Right hindlimb (tissue), 1 donor: ENCODE results near the gene SLC39A11.
"Not testable (repeated sequence)": the region's sequence is repeated elsewhere in the genome, so short reads cannot be mapped to it uniquely, and the experiment has no call there.

Experiments used
- DNase-seq: peaks from one replicate; pipeline ENCODE4 v3.0.0-alpha.2; 2018

Gene SLC39A11

GRCh38 chr17:72822358-72823023, 270.0 kb downstream of the SLC39A11 start:
- DNase-seq, result no peak

GRCh38 chr17:72816406-72816805, 276.1 kb downstream of the SLC39A11 start:
- no peak for DNase-seq

- no peak for DNase-seq
Observed at GRCh38 chr17:72813481-72813880, 279.0 kb downstream of the SLC39A11 start.

GRCh38 chr17:72812823-72813222, 279.7 kb downstream of the SLC39A11 start:
- DNase-seq, result no peak

GRCh38 chr17:72811976-72812687, 280.4 kb downstream of the SLC39A11 start:
- DNase-seq, result no peak

GRCh38 chr17:72810991-72811508, 281.4 kb downstream of the SLC39A11 start:
- no peak for DNase-seq

- no peak for DNase-seq
Observed at GRCh38 chr17:72806011-72806410, 286.5 kb downstream of the SLC39A11 start.

- no peak for DNase-seq
Observed at GRCh38 chr17:72804949-72805707, 287.4 kb downstream of the SLC39A11 start.

- DNase-seq, result no peak
Observed at GRCh38 chr17:72802726-72803125, 289.8 kb downstream of the SLC39A11 start.

GRCh38 chr17:72797142-72797541, 295.3 kb downstream of the SLC39A11 start:
- DNase-seq, result no peak

- DNase-seq, result no peak
Observed at GRCh38 chr17:72795941-72796340, 296.5 kb downstream of the SLC39A11 start.

- DNase-seq, result no peak
Observed at GRCh38 chr17:72794152-72794551, 298.3 kb downstream of the SLC39A11 start.

- DNase-seq, result no peak
Observed at GRCh38 chr17:72792771-72793170, 299.7 kb downstream of the SLC39A11 start.

GRCh38 chr17:72790190-72790589, 302.3 kb downstream of the SLC39A11 start:
- no peak for DNase-seq

GRCh38 chr17:72789711-72790110, 302.8 kb downstream of the SLC39A11 start:
- no peak for DNase-seq

- no peak for DNase-seq
Observed at GRCh38 chr17:72788950-72789585, 303.4 kb downstream of the SLC39A11 start.

GRCh38 chr17:72786209-72786608, 306.3 kb downstream of the SLC39A11 start:
- no peak for DNase-seq

GRCh38 chr17:72782985-72783701, 309.3 kb downstream of the SLC39A11 start:
- DNase-seq, result no peak

- DNase-seq, result not testable (repeated sequence)
Observed at GRCh38 chr17:72782437-72782836, 310.1 kb downstream of the SLC39A11 start.

- no peak for DNase-seq
Observed at GRCh38 chr17:72778169-72779151, 314.0 kb downstream of the SLC39A11 start.

GRCh38 chr17:72775919-72776318, 316.6 kb downstream of the SLC39A11 start:
- no peak for DNase-seq
